ENCODE results near the gene GH1. TPM values are rescaled to one million over a fixed set of nuclear protein-coding genes. Genes with fewer than 3 reads are reported as not detected.
A peak's percentile ranks its signal among the peaks of the same experiment; 100 is the strongest.

The GH1 gene
- total and polyA plus RNA-seq, 2 of the 13 experiments (the other 11 are each of a cell fraction or from before 2014, with no cell fraction given) = not detected

DNA sequence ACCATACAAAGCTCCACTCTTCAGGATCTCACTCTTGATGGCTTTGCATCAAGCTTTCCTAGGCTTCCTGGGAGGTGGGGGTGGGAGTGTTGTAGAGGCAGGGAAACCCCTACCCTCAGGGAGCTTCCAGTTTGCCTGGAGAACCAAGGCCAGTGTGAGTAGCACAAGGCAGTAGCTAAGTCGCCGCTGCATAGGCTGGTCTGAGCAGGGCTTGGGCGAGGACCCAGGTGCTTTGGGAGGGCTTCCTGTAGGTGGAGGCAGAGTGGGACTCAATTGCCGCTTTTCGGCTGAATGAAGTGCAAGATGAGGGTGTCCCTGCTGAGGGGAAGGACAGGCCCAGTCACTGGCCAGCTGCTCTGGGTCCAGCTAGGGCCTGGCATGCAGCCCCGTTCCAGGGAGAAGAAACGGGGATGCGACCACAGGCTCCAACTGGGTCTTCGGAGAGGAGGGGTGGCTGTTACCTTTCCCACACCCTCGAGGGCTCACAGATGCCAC lies 9.6 kb upstream of the GH1 start:
- H2AFZ ChIP-seq (ENCODE audit: low read length) = no peak overlapping the region
- 50% methylated on average over 9 of the region's 10 CpGs for WGBS (ENCODE audit: low lambda C conversion rate)
- ATAC-seq (no peak), DNase-seq (ENCODE audit: low spot score) (no peak), FAIRE-seq (no peak)
- no peak overlapping the region for H3K27ac ChIP-seq (ENCODE audit: extremely low read length, insufficient read depth, low read length)
- H3K4me3 ChIP-seq (replicated peaks in 1 of 3; ENCODE audit: insufficient read depth in 1 of 3, low read depth in 2 of 3, low read length in 3 of 3) = no peak overlapping the region
- no peak overlapping the region for H3K4me2 ChIP-seq (ENCODE audit: low read depth, low read length)
- no peaks in the 10 kb centered on the region for H3K9me3 ChIP-seq (ENCODE audit: low read length)
- intact Hi-C loops (cut with micrococcal nuclease; ENCODE audit: unreplicated experiment) (no loop called here), in situ Hi-C loops (cut with HindIII; ENCODE audit: extremely low pct_ligation_motif_present, low pct_unique_long_range_greater_than_20kb) (loop anchor here (10.0 kb wide), 1 partner anchor 207 kb away; the partner anchor contains the start of gene ERN1)
- peaks cover 21% of the 10 kb centered on the region for H3K4me1 ChIP-seq (ENCODE audit: insufficient read depth, low read length)
- no peak overlapping the region for H3K9ac ChIP-seq (ENCODE audit: insufficient read depth, low read depth, low read length)
- H3K27me3 ChIP-seq (ENCODE audit: control insufficient read depth in 1 of 2, insufficient read depth in 2 of 2, low read length in 2 of 2) = peaks cover 18 to 70% of the 10 kb centered on the region in 2 experiments
- H3K79me2 ChIP-seq (ENCODE audit: insufficient read depth, low read length) = no peaks in the 10 kb centered on the region
- POLR2A ChIA-PET = no interaction called here
- BruUV-seq (replicated peaks) = no TSS peak
- CTCF ChIA-PET (ENCODE audit: low intra/inter-chr PET ratio, low total read pairs) = no interaction called here
- H3K36me3 ChIP-seq (replicated peaks in 1 of 2; ENCODE audit: control insufficient read depth in 1 of 2, insufficient read depth in 2 of 2, low read length in 2 of 2) = no peaks in the 10 kb centered on the region
- TF ChIP-seq MBNL3 (CRISPR knock-in tag; conservative IDR thresholded peaks at IDR 0.05) = no peak
- TF ChIP-seq, protein P1, sequence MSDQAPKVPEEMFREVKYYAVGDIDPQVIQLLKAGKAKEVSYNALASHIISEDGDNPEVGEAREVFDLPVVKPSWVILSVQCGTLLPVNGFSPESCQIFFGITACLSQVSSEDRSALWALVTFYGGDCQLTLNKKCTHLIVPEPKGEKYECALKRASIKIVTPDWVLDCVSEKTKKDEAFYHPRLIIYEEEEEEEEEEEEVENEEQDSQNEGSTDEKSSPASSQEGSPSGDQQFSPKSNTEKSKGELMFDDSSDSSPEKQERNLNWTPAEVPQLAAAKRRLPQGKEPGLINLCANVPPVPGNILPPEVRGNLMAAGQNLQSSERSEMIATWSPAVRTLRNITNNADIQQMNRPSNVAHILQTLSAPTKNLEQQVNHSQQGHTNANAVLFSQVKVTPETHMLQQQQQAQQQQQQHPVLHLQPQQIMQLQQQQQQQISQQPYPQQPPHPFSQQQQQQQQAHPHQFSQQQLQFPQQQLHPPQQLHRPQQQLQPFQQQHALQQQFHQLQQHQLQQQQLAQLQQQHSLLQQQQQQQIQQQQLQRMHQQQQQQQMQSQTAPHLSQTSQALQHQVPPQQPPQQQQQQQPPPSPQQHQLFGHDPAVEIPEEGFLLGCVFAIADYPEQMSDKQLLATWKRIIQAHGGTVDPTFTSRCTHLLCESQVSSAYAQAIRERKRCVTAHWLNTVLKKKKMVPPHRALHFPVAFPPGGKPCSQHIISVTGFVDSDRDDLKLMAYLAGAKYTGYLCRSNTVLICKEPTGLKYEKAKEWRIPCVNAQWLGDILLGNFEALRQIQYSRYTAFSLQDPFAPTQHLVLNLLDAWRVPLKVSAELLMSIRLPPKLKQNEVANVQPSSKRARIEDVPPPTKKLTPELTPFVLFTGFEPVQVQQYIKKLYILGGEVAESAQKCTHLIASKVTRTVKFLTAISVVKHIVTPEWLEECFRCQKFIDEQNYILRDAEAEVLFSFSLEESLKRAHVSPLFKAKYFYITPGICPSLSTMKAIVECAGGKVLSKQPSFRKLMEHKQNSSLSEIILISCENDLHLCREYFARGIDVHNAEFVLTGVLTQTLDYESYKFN (CRISPR knock-in tag; conservative IDR thresholded peaks at IDR 0.05) = no peak
- no peak for TF ChIP-seq ZNF879 (CRISPR knock-in tag; IDR thresholded peaks at IDR 0.05)
- TF ChIP-seq EED (CRISPR knock-in tag; IDR thresholded peaks at IDR 0.05) = 0 out of 2 replicates have a peak, but pooled peaks have one; percentile 25
- no peaks in the 10 kb centered on the region; the same call in 1 of the 2 replicates for H4K20me1 ChIP-seq (ENCODE audit: insufficient read depth, low read length)

Measured in HepG2 (cell line).